Stomach smooth muscle (tissue), 2 donors: ENCODE data around the gene FYN.

Experiments used
- H3K27ac ChIP-seq: one replicate; pipeline ENCODE4 v1.7.0; 2013; ENCODE audit warnings: mild to moderate bottlenecking, low read length, inconsistent platforms
- H3K27me3 ChIP-seq, 2 donors: one replicate each; pipeline ENCODE4 v1.7.0; 2013; ENCODE audit warnings: low read length in 2 of 2; ENCODE audit not compliant: insufficient read depth in 2 of 2, control insufficient read depth in 1 of 2
- H3K36me3 ChIP-seq, 2 donors: one replicate each; pipeline ENCODE4 v1.7.0; 2013; ENCODE audit warnings: low read length in 2 of 2; ENCODE audit not compliant: control insufficient read depth in 2 of 2, insufficient read depth in 2 of 2
- H3K4me1 ChIP-seq: one replicate; pipeline ENCODE4 v1.7.0; 2013; ENCODE audit warnings: low read length; ENCODE audit not compliant: control insufficient read depth, insufficient read depth
- H3K4me3 ChIP-seq, 2 donors: one replicate each; pipeline ENCODE4 v1.7.0; 2013; ENCODE audit warnings: low read length in 2 of 2
- H3K9ac ChIP-seq, 2 donors: one replicate each; pipeline ENCODE4 v1.7.0; 2013; ENCODE audit warnings: low read length in 2 of 2, mild to moderate bottlenecking in 1 of 2
- H3K9me3 ChIP-seq, 2 donors: one replicate each; pipeline ENCODE4 v1.7.0; 2013; ENCODE audit warnings: low read length in 2 of 2; ENCODE audit not compliant: control insufficient read depth in 2 of 2
- donor health status: healthy.
- donor health status: Pancreatic carcinoma.

The FYN gene

DNA sequence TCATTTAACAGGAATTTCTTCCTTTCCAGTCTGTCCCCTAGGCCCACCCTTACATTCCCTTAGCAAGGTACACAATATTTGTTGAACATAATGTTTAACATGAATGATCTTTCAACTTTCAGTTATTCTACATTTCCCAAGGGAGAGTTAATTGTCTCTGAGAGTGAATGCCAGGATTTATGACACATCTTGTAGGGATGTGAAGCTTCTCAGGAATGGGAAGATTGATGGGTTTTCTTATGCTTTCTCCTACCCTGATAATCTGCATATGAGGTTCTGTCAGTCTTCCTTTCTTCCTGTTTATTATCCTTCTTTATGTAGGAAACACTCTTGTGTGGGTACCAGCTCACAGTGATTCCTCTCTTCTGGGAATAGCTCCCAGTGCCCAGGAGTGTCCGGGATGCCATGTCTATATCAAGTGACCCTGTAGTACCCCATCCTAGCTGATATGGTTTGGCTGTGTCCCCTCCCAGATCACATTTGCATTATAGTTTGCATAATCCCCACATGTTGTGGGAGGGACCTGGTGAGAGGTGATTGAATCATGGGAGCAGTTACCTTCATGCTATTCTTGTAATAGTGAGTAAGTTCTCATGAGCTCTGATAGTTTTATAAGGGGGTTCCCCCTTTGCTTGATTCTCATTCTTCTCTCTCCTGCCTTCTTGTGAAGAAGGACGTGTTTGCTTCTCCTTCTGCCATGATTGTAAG lies 7.1 kb upstream of the FYN start:
- peaks cover 0 to 2% of the 10 kb centered on the region in 2 donors for H3K27me3 ChIP-seq
- no peak overlapping the region for H3K4me3 ChIP-seq
- H3K9me3 ChIP-seq: no peaks in the 10 kb centered on the region
- H3K36me3 ChIP-seq: no peaks in the 10 kb centered on the region
- H3K27ac ChIP-seq: no peak overlapping the region
- H3K9ac ChIP-seq: no peak overlapping the region
- no peaks in the 10 kb centered on the region for H3K4me1 ChIP-seq

DNA sequence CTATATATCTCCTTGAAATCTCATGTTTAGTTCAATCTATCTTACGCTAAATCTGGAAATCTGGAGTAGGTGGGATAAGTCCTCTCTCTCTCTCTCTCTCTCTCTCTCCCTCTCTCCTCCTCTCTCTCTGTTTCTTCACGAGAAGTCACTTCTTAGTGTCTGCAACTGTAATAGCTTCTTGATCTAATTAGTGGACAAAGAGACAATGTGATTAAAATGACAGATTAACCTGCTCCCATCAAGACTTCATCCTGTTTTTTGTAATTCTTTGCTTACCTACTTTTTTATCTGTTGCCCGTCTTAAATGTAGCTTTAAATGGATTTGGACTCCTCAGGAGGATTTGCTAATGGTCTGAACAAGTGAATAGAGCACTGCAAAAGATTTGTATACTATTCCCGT lies 2.5 kb upstream of the FYN start:
- peaks cover 6% of the 10 kb centered on the region for H3K4me1 ChIP-seq
- no peaks in the 10 kb centered on the region for H3K9me3 ChIP-seq
- H3K36me3 ChIP-seq: no peaks in the 10 kb centered on the region
- no peak overlapping the region for H3K4me3 ChIP-seq
- peaks cover 3 to 4% of the 10 kb centered on the region in 2 donors for H3K27me3 ChIP-seq
- no peak overlapping the region for H3K27ac ChIP-seq
- no peak overlapping the region for H3K9ac ChIP-seq

DNA sequence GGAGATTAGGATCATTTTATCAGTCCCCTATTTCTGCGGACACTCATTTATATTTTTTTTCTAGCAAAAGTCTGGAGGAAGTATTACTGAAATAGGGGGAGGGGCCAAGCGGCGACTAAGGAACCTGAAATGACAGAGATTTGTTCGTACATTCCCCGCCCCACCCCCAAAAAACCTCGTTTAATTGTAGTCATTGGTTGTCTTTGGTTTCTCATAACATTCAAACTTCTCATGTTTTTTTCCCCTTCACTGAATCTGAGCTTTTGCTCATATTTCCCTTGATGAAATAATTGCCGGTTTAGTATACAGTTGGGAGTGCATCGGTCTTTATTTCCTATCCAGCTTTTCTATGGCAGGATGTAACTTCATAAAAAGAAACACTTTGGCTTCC lies 768 bp upstream of the FYN start:
- no peaks in the 10 kb centered on the region for H3K36me3 ChIP-seq
- H3K4me1 ChIP-seq: peaks cover 6% of the 10 kb centered on the region
- H3K9ac ChIP-seq: peak overlapping the region in 1 of 2 donors; percentile 45
- peak overlapping the region; percentile 86 to 90 for H3K4me3 ChIP-seq
- no peak overlapping the region for H3K27ac ChIP-seq
- no peaks in the 10 kb centered on the region for H3K9me3 ChIP-seq
- H3K27me3 ChIP-seq: peaks cover 3 to 4% of the 10 kb centered on the region in 2 donors

DNA sequence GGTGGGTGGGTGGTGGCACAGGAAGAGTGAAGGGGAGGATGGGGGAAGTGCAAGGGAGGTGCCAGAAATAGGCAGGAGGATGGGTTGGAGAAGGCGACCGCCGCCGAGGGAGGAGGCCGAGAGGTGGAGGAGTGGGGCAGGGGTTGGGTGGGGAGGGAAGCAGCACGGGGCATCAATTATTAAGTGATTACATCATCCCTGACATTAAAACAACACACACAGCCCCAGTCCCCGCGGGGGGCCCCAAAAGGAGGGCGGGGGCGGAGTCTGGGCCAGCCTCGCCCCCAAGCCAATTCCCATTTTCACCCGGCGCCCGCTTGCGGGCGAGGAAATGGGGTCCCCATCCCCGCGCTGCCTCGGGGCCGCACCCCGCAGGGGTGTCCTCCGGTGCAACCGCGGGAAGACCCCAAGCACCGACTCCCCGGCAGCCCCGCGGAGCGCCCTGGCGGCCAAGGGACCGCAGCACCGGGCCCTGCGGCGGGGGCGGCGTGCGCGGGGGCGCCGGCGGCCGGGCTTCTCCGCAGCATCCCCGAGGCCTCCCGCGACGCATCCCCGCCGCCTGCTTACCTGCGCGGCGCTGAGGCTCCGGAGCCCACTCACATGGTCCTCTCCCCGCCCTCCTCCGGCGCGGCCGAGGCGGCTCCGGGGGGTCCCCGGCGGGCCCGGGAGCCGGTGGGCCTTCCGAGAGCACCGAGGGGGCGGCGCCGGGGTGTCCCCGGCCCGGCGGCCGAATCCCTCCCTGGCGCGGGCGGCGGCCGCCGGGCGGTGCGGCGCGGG lies 663 bp downstream of the FYN start:
- H3K27ac ChIP-seq: no peak overlapping the region
- peak overlapping the region in 1 of 2 donors; percentile 52 for H3K9ac ChIP-seq
- H3K4me3 ChIP-seq: peak overlapping the region; percentile 59 to 86
- no peaks in the 10 kb centered on the region for H3K9me3 ChIP-seq
- no peaks in the 10 kb centered on the region for H3K36me3 ChIP-seq
- peaks cover 6% of the 10 kb centered on the region for H3K4me1 ChIP-seq
- peaks cover 2 to 3% of the 10 kb centered on the region in 2 donors for H3K27me3 ChIP-seq

DNA sequence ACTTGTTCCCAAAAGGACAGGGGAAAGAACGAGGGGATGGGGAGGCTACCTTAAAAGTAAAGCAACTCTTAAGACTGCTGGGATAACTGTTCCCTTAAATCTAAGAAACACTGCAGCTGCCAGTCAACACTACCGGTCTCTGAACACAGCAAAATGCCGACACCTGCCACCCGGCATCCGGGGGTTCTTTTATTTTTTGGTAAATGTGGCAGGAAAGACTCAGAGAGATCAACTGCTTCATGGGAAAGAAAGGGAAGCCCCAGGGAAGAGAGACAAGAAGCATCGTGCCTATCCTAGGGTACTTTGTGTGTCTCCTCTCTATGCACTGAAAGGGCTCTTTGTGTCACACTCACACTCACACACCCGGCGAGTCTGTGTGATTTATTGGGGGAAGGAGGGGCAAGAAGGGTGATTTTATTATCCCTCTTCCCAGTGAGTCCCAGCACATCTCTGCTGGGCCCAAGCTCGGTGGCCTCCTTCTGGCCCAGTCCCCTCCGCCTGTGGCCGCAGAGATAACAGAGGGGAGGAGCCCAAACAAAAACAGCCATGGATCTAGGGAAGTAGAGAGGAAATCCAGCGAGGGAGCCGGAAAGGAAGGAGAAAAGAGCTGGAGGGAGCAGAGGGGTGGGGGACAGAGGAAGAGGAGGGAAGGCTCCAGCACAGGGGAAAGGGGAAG lies 1.4 kb downstream of the FYN start:
- Histone ChIP-seq H3K4me1 (peaks cover 6% of the 10 kb centered on the region), H3K9me3 (no peaks in the 10 kb centered on the region), H3K36me3 (no peaks in the 10 kb centered on the region), H3K4me3 (peak overlapping the region; percentile 59 to 86), H3K27ac (no peak overlapping the region), H3K9ac (peak overlapping the region; percentile 51 to 58), H3K27me3 (peaks cover 2 to 3% of the 10 kb centered on the region in 2 donors)

DNA sequence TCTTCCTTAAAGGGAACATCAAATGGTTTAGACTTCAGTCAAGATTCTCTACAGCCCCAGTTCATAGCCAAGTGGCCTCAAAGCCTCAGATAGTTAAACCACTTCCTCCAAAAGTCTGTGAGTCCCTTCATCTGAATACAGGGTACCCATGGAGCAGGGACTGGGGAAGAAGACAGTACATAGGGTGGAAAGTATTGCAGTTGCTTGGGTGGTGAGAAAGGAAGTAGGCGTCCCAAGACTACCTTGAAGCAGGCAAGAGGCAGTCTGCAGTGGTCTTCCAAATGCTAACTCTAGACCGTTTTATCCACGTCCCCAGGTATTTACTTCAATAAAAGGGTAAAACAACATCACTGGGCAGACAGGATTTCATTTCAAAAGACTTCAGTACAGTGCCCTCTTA lies 2.0 kb downstream of the FYN start:
- Histone ChIP-seq H3K9me3 (no peaks in the 10 kb centered on the region), H3K36me3 (no peaks in the 10 kb centered on the region), H3K27me3 (peaks cover 2 to 3% of the 10 kb centered on the region in 2 donors), H3K9ac (no peak overlapping the region), H3K4me1 (peaks cover 6% of the 10 kb centered on the region), H3K27ac (no peak overlapping the region), H3K4me3 (peak overlapping the region; percentile 23 to 86)

DNA sequence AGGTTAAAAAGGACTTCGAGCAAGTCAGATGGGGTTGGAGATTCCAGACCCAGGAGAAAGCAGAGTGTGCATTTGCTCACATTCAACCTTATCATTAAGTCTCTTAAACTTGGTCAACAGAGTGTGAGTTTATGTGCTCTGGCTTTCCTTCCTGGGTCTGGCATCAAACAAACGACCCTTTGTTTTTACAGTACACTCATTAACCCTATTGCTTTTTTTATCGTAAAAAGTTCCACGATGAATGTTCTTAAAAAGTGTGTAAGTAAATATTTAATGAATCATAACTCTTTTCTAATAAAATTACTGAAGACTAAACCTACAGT lies 2.5 kb downstream of the FYN start:
- no peaks in the 10 kb centered on the region for H3K36me3 ChIP-seq
- H3K4me1 ChIP-seq: peaks cover 6% of the 10 kb centered on the region
- no peaks in the 10 kb centered on the region for H3K9me3 ChIP-seq
- peaks cover 2 to 3% of the 10 kb centered on the region in 2 donors for H3K27me3 ChIP-seq
- no peak overlapping the region for H3K9ac ChIP-seq
- no peak overlapping the region for H3K27ac ChIP-seq
- no peak overlapping the region for H3K4me3 ChIP-seq

DNA sequence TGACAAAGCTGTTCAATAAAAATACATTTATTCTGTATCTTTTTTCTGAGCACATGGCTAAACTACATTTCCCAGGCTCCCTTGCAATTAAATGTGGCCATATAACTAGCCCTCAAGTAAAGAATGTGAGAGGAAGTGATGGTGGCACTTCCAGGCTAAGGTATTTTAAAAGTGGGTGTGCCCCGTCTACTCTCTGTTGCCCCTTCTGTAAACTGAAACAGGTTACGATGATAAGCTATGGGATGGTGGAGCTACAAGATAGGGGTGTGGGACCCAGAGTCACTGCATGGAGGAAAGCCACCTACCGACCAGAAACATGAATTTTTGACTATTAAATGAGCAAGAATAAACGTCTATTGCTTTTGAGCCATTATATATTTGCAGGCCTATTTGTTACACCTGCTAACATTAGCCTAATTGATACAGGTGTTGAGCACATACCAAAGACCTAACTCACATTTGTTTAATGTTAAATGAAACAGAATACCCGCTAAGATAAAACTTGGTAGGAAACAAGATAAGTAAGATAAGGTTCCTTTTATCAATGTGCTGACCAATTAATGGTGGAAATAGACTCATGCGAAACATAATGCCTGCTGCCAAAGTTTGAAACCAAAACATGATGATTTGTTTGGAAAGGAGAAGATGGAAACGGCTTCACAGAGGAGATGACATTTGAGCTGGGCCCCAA lies 3.1 kb downstream of the FYN start:
- H3K9ac ChIP-seq: no peak overlapping the region
- H3K4me3 ChIP-seq: no peak overlapping the region
- no peak overlapping the region for H3K27ac ChIP-seq
- peaks cover 6% of the 10 kb centered on the region for H3K4me1 ChIP-seq
- no peaks in the 10 kb centered on the region for H3K36me3 ChIP-seq
- H3K9me3 ChIP-seq: no peaks in the 10 kb centered on the region
- H3K27me3 ChIP-seq: peaks cover 2 to 3% of the 10 kb centered on the region in 2 donors

DNA sequence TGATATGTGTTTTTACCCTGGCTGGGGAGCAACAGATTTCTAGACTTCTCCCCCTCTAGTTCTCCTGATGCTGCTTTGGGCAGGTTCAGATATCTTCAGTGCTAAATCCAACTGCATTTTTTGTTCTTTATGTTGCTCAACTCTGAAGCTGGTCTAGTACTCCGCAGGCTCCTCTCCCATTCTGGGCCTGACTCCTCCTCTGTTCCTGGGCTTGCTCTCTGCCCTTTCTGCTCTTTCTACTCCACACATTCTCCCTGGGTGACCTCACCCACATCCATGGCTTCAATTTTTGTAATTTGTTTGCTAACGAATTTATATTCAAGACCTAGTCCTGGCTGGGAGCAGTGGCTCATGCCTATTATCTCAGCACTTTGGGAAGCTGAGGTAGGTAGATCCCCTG lies 6.4 kb downstream of the FYN start:
- no peak overlapping the region for H3K27ac ChIP-seq
- H3K27me3 ChIP-seq: no peaks in the 10 kb centered on the region
- H3K4me3 ChIP-seq: no peak overlapping the region
- H3K36me3 ChIP-seq: no peaks in the 10 kb centered on the region
- no peaks in the 10 kb centered on the region for H3K9me3 ChIP-seq
- no peak overlapping the region for H3K9ac ChIP-seq
- H3K4me1 ChIP-seq: no peaks in the 10 kb centered on the region

DNA sequence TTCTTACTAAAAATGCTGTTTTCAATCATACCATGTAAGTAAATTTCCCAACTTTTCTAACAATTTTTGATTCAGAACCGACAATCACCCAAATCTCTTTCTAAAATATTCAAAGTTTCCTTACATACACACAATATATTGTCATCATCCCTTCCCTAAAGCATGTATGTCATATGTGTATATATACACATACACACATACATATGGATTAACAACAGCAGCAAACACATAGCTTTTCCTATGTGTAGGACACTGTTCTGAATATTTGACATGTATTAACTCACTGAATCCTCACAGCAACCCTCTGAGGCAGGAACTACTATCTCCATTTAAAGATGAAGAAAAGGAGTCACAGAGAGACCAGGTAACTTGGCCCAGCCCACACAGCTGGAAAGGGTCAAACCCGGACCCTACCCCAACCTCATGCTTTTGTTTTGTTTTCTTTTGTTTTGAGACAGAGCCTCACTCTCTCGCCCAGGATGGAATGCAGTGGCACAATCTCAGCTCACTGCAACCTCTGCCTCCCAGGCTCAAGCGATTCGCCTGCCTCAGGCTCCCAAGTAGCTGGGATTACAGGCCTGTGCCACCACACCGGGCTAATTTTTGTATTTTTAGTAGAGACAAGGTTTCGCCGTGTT lies 7.2 kb downstream of the FYN start:
- Histone ChIP-seq H3K36me3 (no peaks in the 10 kb centered on the region), H3K9me3 (no peaks in the 10 kb centered on the region), H3K4me3 (no peak overlapping the region), H3K27ac (no peak overlapping the region), H3K9ac (no peak overlapping the region), H3K4me1 (no peaks in the 10 kb centered on the region), H3K27me3 (no peaks in the 10 kb centered on the region)
